ENCODE data around the gene CCSER1.
"Not testable (repeated sequence)": the region's sequence is repeated elsewhere in the genome, so short reads cannot be mapped to it uniquely, and the experiment has no call there.

The CCSER1 gene

GRCh38 chr4:90705501-90705900 lies 578.3 kb downstream of the CCSER1 start:
- DNase-seq (ENCODE audit: low spot score): not testable (repeated sequence)

- no peak for DNase-seq (ENCODE audit: low spot score)
These were observed 588.0 kb downstream of the CCSER1 start for GRCh38 chr4:90715242-90715641.

- no peak for DNase-seq (ENCODE audit: low spot score)
These were observed 591.7 kb downstream of the CCSER1 start for GRCh38 chr4:90718931-90719330.

- no peak for DNase-seq (ENCODE audit: low spot score)
These were observed 600.7 kb downstream of the CCSER1 start for GRCh38 chr4:90727938-90728337.

- DNase-seq (ENCODE audit: low spot score): no peak
These were observed 603.6 kb downstream of the CCSER1 start for GRCh38 chr4:90730752-90731151.

- no peak for DNase-seq (ENCODE audit: low spot score)
These were observed 606.0 kb downstream of the CCSER1 start for GRCh38 chr4:90733211-90733610.

GRCh38 chr4:90745176-90745575 lies 618.0 kb downstream of the CCSER1 start:
- DNase-seq (ENCODE audit: low spot score): no peak

- DNase-seq (ENCODE audit: low spot score): no peak
These were observed 625.9 kb downstream of the CCSER1 start for GRCh38 chr4:90753068-90753467.

- no peak for DNase-seq (ENCODE audit: low spot score)
These were observed 630.4 kb downstream of the CCSER1 start for GRCh38 chr4:90757534-90758060.

- DNase-seq (ENCODE audit: low spot score): no peak
These were observed 632.9 kb downstream of the CCSER1 start for GRCh38 chr4:90760059-90760458.

GRCh38 chr4:90766837-90767236 lies 639.6 kb downstream of the CCSER1 start:
- DNase-seq (ENCODE audit: low spot score): no peak

GRCh38 chr4:90769251-90769650 lies 642.1 kb downstream of the CCSER1 start:
- no peak for DNase-seq (ENCODE audit: low spot score)

- no peak for DNase-seq (ENCODE audit: low spot score)
These were observed 653.0 kb downstream of the CCSER1 start for GRCh38 chr4:90780193-90780592.

GRCh38 chr4:90786602-90787001 lies 659.4 kb downstream of the CCSER1 start:
- DNase-seq (ENCODE audit: low spot score): no peak

GRCh38 chr4:90792696-90793095 lies 665.5 kb downstream of the CCSER1 start:
- DNase-seq (ENCODE audit: low spot score): no peak

GRCh38 chr4:90798948-90799347 lies 671.8 kb downstream of the CCSER1 start:
- DNase-seq (ENCODE audit: low spot score): no peak

GRCh38 chr4:90799895-90800294 lies 672.7 kb downstream of the CCSER1 start:
- no peak for DNase-seq (ENCODE audit: low spot score)

- DNase-seq (ENCODE audit: low spot score): no peak
These were observed 688.4 kb downstream of the CCSER1 start for GRCh38 chr4:90815569-90815968.

GRCh38 chr4:90816754-90817153 lies 689.6 kb downstream of the CCSER1 start:
- DNase-seq (ENCODE audit: low spot score): no peak

- no peak for DNase-seq (ENCODE audit: low spot score)
These were observed 697.3 kb downstream of the CCSER1 start for GRCh38 chr4:90824266-90825150.

- DNase-seq (ENCODE audit: low spot score): no peak
These were observed 698.7 kb downstream of the CCSER1 start for GRCh38 chr4:90825849-90826248.

GRCh38 chr4:90833706-90834105 lies 706.5 kb downstream of the CCSER1 start:
- DNase-seq (ENCODE audit: low spot score): no peak

- DNase-seq (ENCODE audit: low spot score): no peak
These were observed 710.0 kb downstream of the CCSER1 start for GRCh38 chr4:90837241-90837640.

GRCh38 chr4:90838859-90839258 lies 711.7 kb downstream of the CCSER1 start:
- DNase-seq (ENCODE audit: low spot score): not testable (repeated sequence)
